Gastrocnemius medialis (tissue), 4 donors: ENCODE data around the gene CDH5. TPM values are rescaled to one million over a fixed set of nuclear protein-coding genes. Genes with fewer than 3 reads are reported as not detected.

Experiments used
- ATAC-seq, 2 donors: fragments of 150-250 bp; one replicate each; pipeline ENCODE4 v1.9.1; 2016
- DNase-seq, 2 donors: peaks; one replicate each; pipeline ENCODE4 v3.0.0-alpha.2; 2019
- H3K27ac ChIP-seq, 4 donors: fragments of 200-600 bp; sonication (generic); 1 replicate in 1 of 4; 2 replicates in 3 of 4; pipeline ENCODE4 v1.5.1; 2016 to 2018; ENCODE audit warnings: mild to moderate bottlenecking in 2 of 4, moderate library complexity in 1 of 4
- H3K27me3 ChIP-seq, 3 donors: fragments of 200-600 bp; sonication (generic) in 2 of 3; 1 replicate in 1 of 3; 2 replicates in 2 of 3; pipeline versions ENCODE4 v1.5.1 to v1.6.0; 2016 to 2019; ENCODE audit warnings: mild to moderate bottlenecking in 1 of 3, moderate library complexity in 1 of 3
- H3K36me3 ChIP-seq, 2 donors: fragments of 200-600 bp; sonication (generic) in 1 of 2; one replicate each; pipeline ENCODE4 v1.5.1; 2017 to 2018
- H3K4me1 ChIP-seq, 2 donors: fragments of 200-600 bp; sonication (generic) in 1 of 2; one replicate each; pipeline ENCODE4 v1.5.1; 2016 to 2017; ENCODE audit warnings: mild to moderate bottlenecking in 2 of 2
- H3K4me3 ChIP-seq, 4 donors: fragments of 200-600 bp; sonication (generic) in 3 of 4; 1 replicate in 1 of 4; 2 replicates in 3 of 4; pipeline ENCODE4 v1.5.1; 2016 to 2019; ENCODE audit warnings: mild to moderate bottlenecking in 2 of 4
- H3K9me3 ChIP-seq, 3 donors: fragments of 200-600 bp; sonication (generic) in 2 of 3; 1 replicate in 1 of 3; 2 replicates in 2 of 3; pipeline ENCODE4 v1.5.1; 2016 to 2019
- CTCF ChIP-seq, 5 experiments: fragments of 450-650 bp in 3 of 5; fragments of 200-600 bp in 2 of 5; sonication (generic) in 2 of 5; IDR thresholded peaks in 4 of 5; conservative IDR thresholded peaks in 1 of 5; 1 replicate in 4 of 5; 2 replicates in 1 of 5; pipeline ENCODE4 v1.5.1; 2016 to 2019; ENCODE audit warnings: antibody characterized with exemption in 5 of 5, mild to moderate bottlenecking in 3 of 5, moderate library complexity in 3 of 5
- POLR2A ChIP-seq, 2 donors: fragments of 450-650 bp; IDR thresholded peaks; one replicate each; pipeline ENCODE4 v1.6.1; 2017; ENCODE audit warnings: antibody characterized with exemption in 2 of 2, mild to moderate bottlenecking in 2 of 2, moderate library complexity in 2 of 2
- in situ Hi-C, 4 donors: fragments of 200-750 bp; cut with MboI; loops; one replicate each; pipeline versions ENCODE4 v1.15.0 to v1.8.0; 2017; ENCODE audit warnings: low sequenced_read_pairs in 4 of 4
- intact Hi-C: fragments of 100-400 bp; cut with DNase I; formaldehyde crosslinking; loops from one replicate; pipeline ENCODE4 v1.15.1; 2023; ENCODE audit warnings: low total_unique reads
- total RNA-seq, 4 donors: library from RNA; depleted of rRNA; stranded (reverse); fragments of >200 nt; gene quantifications; one replicate each; pipeline versions ENCODE4 v1.1.0 to v1.2.3, GENCODE V29; 2016

The CDH5 gene
- total RNA-seq, 4 donors from 2014 or later: 24.3 to 37.4 (median 31.7) TPM

GRCh38 chr16:66342294-66342900 lies 24.1 kb upstream of the CDH5 start:
- Histone ChIP-seq H3K36me3 (no peaks in the 10 kb centered on the region), H3K9me3 (no peaks in the 10 kb centered on the region), H3K4me3 (no peak overlapping the region), H3K4me1 (no peaks in the 10 kb centered on the region), H3K27me3 (no peaks in the 10 kb centered on the region), H3K27ac (no peak overlapping the region)
- ATAC-seq (no peak), DNase-seq (no peak)
- in situ Hi-C loops (no loop called here), intact Hi-C loops (no loop called here)
- TF ChIP-seq POLR2A (IDR thresholded peaks at IDR 0.05): no peak
- TF ChIP-seq CTCF (IDR thresholded peaks at IDR 0.05 in 4 of 5, conservative IDR thresholded peaks at IDR 0.05 in 1 of 5): peak in 2 of 5 experiments; percentile 19 to 22

GRCh38 chr16:66344533-66345145 lies 21.9 kb upstream of the CDH5 start:
- no peak for ATAC-seq

GRCh38 chr16:66346221-66346620 lies 20.3 kb upstream of the CDH5 start:
- Histone ChIP-seq H3K27me3 (no peaks in the 10 kb centered on the region), H3K27ac (no peak overlapping the region), H3K36me3 (no peaks in the 10 kb centered on the region), H3K4me3 (no peak overlapping the region), H3K4me1 (no peaks in the 10 kb centered on the region), H3K9me3 (no peaks in the 10 kb centered on the region)
- in situ Hi-C loops (no loop called here), intact Hi-C loops (no loop called here)
- TF ChIP-seq CTCF (IDR thresholded peaks at IDR 0.05 in 4 of 5, conservative IDR thresholded peaks at IDR 0.05 in 1 of 5) (no peak), POLR2A (IDR thresholded peaks at IDR 0.05) (no peak)
- no peak for DNase-seq
- no peak for ATAC-seq

More at GRCh38 chr16:66344533-66345145, 21.9 kb upstream of the CDH5 start:
- Histone ChIP-seq H3K4me1 (no peaks in the 10 kb centered on the region), H3K27me3 (no peaks in the 10 kb centered on the region), H3K4me3 (no peak overlapping the region), H3K9me3 (no peaks in the 10 kb centered on the region), H3K27ac (no peak overlapping the region), H3K36me3 (no peaks in the 10 kb centered on the region)
- in situ Hi-C loops (no loop called here), intact Hi-C loops (no loop called here)
- TF ChIP-seq CTCF (IDR thresholded peaks at IDR 0.05 in 4 of 5, conservative IDR thresholded peaks at IDR 0.05 in 1 of 5) (peak; percentile 17 to 78 (median 44)), POLR2A (IDR thresholded peaks at IDR 0.05) (no peak)
- DNase-seq: no peak

GRCh38 chr16:66352304-66352703 lies 14.2 kb upstream of the CDH5 start:
- peaks cover 0 to 10% (median 0%) of the 10 kb centered on the region in 3 donors for H3K27me3 ChIP-seq
- H3K36me3 ChIP-seq: no peaks in the 10 kb centered on the region
- H3K4me1 ChIP-seq: no peaks in the 10 kb centered on the region
- H3K4me3 ChIP-seq: no peak overlapping the region
- ATAC-seq: no peak
- TF ChIP-seq CTCF (IDR thresholded peaks at IDR 0.05 in 4 of 5, conservative IDR thresholded peaks at IDR 0.05 in 1 of 5) (no peak), POLR2A (IDR thresholded peaks at IDR 0.05) (no peak)
- no peak for DNase-seq
- intact Hi-C loops: no loop called here
- no peak overlapping the region for H3K27ac ChIP-seq
- in situ Hi-C loops: no loop called here
- H3K9me3 ChIP-seq: no peaks in the 10 kb centered on the region
